Keratinocyte (primary cell): ENCODE data around the gene STON2. TPM values are rescaled to one million over a fixed set of nuclear protein-coding genes. Genes with fewer than 3 reads are reported as not detected.

Source experiments
- DNase-seq: peaks from one replicate; pipeline ENCODE4 v3.0.0-alpha.2; 2011; ENCODE audit warnings: low read depth, missing footprints, low spot score
- FAIRE-seq: peaks from 2 replicates; lab custom pipeline; 2011; peaks lifted over from hg19 to GRCh38; lab: Jason Lieb, UNC
- H2AFZ ChIP-seq: 2 replicates; pipeline ENCODE4 v1.6.0; 2012; ENCODE audit warnings: low read length, control low read depth, inconsistent platforms; ENCODE audit not compliant: control insufficient read depth
- H3K27ac ChIP-seq: 2 replicates; pipeline ENCODE4 v1.5.1; 2011; ENCODE audit warnings: low read length; ENCODE audit not compliant: control insufficient read depth, insufficient read depth
- H3K27me3 ChIP-seq: 3 replicates; pipeline ENCODE4 v1.6.0; 2011; ENCODE audit warnings: low read length; ENCODE audit not compliant: control insufficient read depth, insufficient read depth; ENCODE audit errors: extremely low read depth
- H3K36me3 ChIP-seq, 2 experiments: 2 replicates in 1 of 2; 3 replicates in 1 of 2; pipeline ENCODE4 v1.5.1; 2011; ENCODE audit warnings: low read length in 2 of 2, mild to moderate bottlenecking in 1 of 2; ENCODE audit not compliant: control insufficient read depth in 2 of 2, insufficient read depth in 2 of 2; ENCODE audit errors: extremely low read depth in 1 of 2
- H3K4me1 ChIP-seq: 3 replicates; pipeline ENCODE4 v1.5.1; 2011; ENCODE audit warnings: low read length; ENCODE audit not compliant: control insufficient read depth, insufficient read depth; ENCODE audit errors: extremely low read depth
- H3K4me2 ChIP-seq: 3 replicates; pipeline ENCODE4 v1.6.0; 2011; ENCODE audit warnings: low read depth, low read length; ENCODE audit not compliant: control insufficient read depth, insufficient read depth; ENCODE audit errors: extremely low read depth
- H3K4me3 ChIP-seq, 3 experiments: fragments of 200-600 bp in 1 of 3; sonication (generic) in 1 of 3; 2 replicates in 2 of 3; 3 replicates in 1 of 3; pipeline ENCODE4 v1.5.1; 2011 to 2016; ENCODE audit warnings: low read length in 3 of 3, mild to moderate bottlenecking in 3 of 3, control low read depth in 2 of 3, inconsistent platforms in 1 of 3, low read depth in 1 of 3, mixed read lengths in 1 of 3, mixed run types in 1 of 3, moderate library complexity in 1 of 3; ENCODE audit not compliant: control insufficient read depth in 2 of 3, insufficient read depth in 2 of 3; ENCODE audit errors: extremely low read depth in 1 of 3
- H3K79me2 ChIP-seq: 2 replicates; pipeline ENCODE4 v1.6.0; 2012; ENCODE audit warnings: low read length; ENCODE audit not compliant: control insufficient read depth, insufficient read depth
- H3K9ac ChIP-seq: 3 replicates; pipeline ENCODE4 v1.6.0; 2011; ENCODE audit warnings: low read length; ENCODE audit not compliant: control insufficient read depth, insufficient read depth; ENCODE audit errors: extremely low read depth
- H3K9me1 ChIP-seq: 3 replicates; pipeline ENCODE4 v1.6.0; 2011; ENCODE audit warnings: low read length; ENCODE audit not compliant: control insufficient read depth, insufficient read depth; ENCODE audit errors: extremely low read depth
- H3K9me3 ChIP-seq: 2 replicates; pipeline ENCODE4 v1.5.1; 2012; ENCODE audit warnings: low read depth, low read length; ENCODE audit not compliant: control insufficient read depth
- H4K20me1 ChIP-seq: 3 replicates; pipeline ENCODE4 v1.6.0; 2011; ENCODE audit warnings: low read length; ENCODE audit not compliant: control insufficient read depth, insufficient read depth; ENCODE audit errors: extremely low read depth
- CTCF ChIP-seq, 3 experiments: IDR thresholded peaks in 1 of 3; conservative IDR thresholded peaks in 1 of 3; optimal IDR thresholded peaks in 1 of 3; 2 replicates in 2 of 3; 3 replicates in 1 of 3; pipeline versions ENCODE3 to v1.5.1; 2011; ENCODE audit warnings: low read length in 3 of 3, mild to moderate bottlenecking in 3 of 3, moderate library complexity in 2 of 3, control low read depth in 1 of 3, inconsistent platforms in 1 of 3; ENCODE audit not compliant: insufficient read depth in 2 of 3; ENCODE audit errors: extremely low read depth in 1 of 3
- EZH2 ChIP-seq: IDR thresholded peaks from one replicate; pipeline ENCODE4 v1.6.1; 2012; ENCODE audit warnings: inconsistent platforms, mild to moderate bottlenecking, low read length, moderate library complexity
- dilution Hi-C: fragments of 300-500 bp; cut with MboI; formaldehyde crosslinking; loops from one replicate; pipeline ENCODE4 v1.7.0; 2020; ENCODE audit warnings: low sequenced_read_pairs; ENCODE audit not compliant: extremely low pct_ligation_motif_present
- polyA plus RNA-seq, 5 experiments: library from polyadenylated mRNA; depleted of rRNA in 3 of 5; stranded (reverse) in 3 of 5; stranded (forward) in 1 of 5; unstranded in 1 of 5; fragments of >200 nt; gene quantifications; 1 replicate in 1 of 5; 2 replicates in 3 of 5; 3 replicates in 1 of 5; pipeline versions ENCODE4 v1.2.1 to v1.2.3, GENCODE V29; 2011 to 2012; ENCODE audit warnings: missing spikeins in 2 of 5, low read depth in 1 of 5, low replicate concordance in 1 of 5

The STON2 gene
- polyA plus RNA-seq, 1 donor (not counting 4 experiments of a cell fraction or from before 2014, with no cell fraction given): 82.3 TPM

- no peak for DNase-seq
- no peak overlapping the region for H3K4me2 ChIP-seq
- H3K27ac ChIP-seq: no peak overlapping the region
- peaks cover 2 to 15% of the 10 kb centered on the region in 2 experiments for H3K36me3 ChIP-seq
- H3K79me2 ChIP-seq: peaks cover 87% of the 10 kb centered on the region
- H3K4me1 ChIP-seq: peaks cover 17% of the 10 kb centered on the region
- dilution Hi-C loops: no loop called here
- H3K4me3 ChIP-seq: no peak overlapping the region
- no peaks in the 10 kb centered on the region for H3K27me3 ChIP-seq
- H3K9me1 ChIP-seq: no peaks in the 10 kb centered on the region
- FAIRE-seq: no peak
- H3K9me3 ChIP-seq: no peaks in the 10 kb centered on the region
- no peak overlapping the region for H3K9ac ChIP-seq
- TF ChIP-seq EZH2: no peak
- no peak overlapping the region for H2AFZ ChIP-seq
- peaks cover under 1% of the 10 kb centered on the region for H4K20me1 ChIP-seq
These were observed 94.4 kb downstream of the STON2 start for GRCh38 chr14:81305743-81306142.

- TF ChIP-seq CTCF (optimal IDR thresholded peaks at IDR 0.05 in 1 of 3, IDR thresholded peaks at IDR 0.05 in 1 of 3, conservative IDR thresholded peaks at IDR 0.05 in 1 of 3; ENCODE audit: extremely low read depth in 1 of 3, insufficient read depth in 2 of 3, low read length in 3 of 3) (no peak), EZH2 (no peak)
- H3K27ac ChIP-seq: no peak overlapping the region
- H4K20me1 ChIP-seq: peaks cover 5% of the 10 kb centered on the region
- H3K9ac ChIP-seq: no peak overlapping the region
- peaks cover 2 to 15% of the 10 kb centered on the region in 2 experiments for H3K36me3 ChIP-seq
- peaks cover 16% of the 10 kb centered on the region for H3K4me1 ChIP-seq
- no peaks in the 10 kb centered on the region for H3K9me1 ChIP-seq
- DNase-seq: no peak
- H3K79me2 ChIP-seq: peaks cover 87% of the 10 kb centered on the region
- no peak overlapping the region for H3K4me3 ChIP-seq
- no peaks in the 10 kb centered on the region for H3K27me3 ChIP-seq
- FAIRE-seq: no peak
- H3K9me3 ChIP-seq: no peaks in the 10 kb centered on the region
- dilution Hi-C loops: no loop called here
- H2AFZ ChIP-seq: no peak overlapping the region
- H3K4me2 ChIP-seq: no peak overlapping the region
These were observed 95.1 kb downstream of the STON2 start for GRCh38 chr14:81305065-81305464.

GRCh38 chr14:81303258-81303935 lies 96.7 kb downstream of the STON2 start:
- H3K4me2 ChIP-seq: no peak overlapping the region
- DNase-seq: no peak

More at GRCh38 chr14:81303258-81303935, 96.7 kb downstream of the STON2 start:
- H4K20me1 ChIP-seq: peaks cover 5% of the 10 kb centered on the region
- H3K27me3 ChIP-seq: no peaks in the 10 kb centered on the region
- peak overlapping the region; percentile 28 for H3K27ac ChIP-seq
- peaks cover 2 to 15% of the 10 kb centered on the region in 2 experiments for H3K36me3 ChIP-seq
- no peak overlapping the region for H3K9ac ChIP-seq
- peaks cover 21% of the 10 kb centered on the region for H3K4me1 ChIP-seq
- H3K9me1 ChIP-seq: no peaks in the 10 kb centered on the region
- peak; percentile 78 for FAIRE-seq
- no peak overlapping the region for H3K4me3 ChIP-seq
- dilution Hi-C loops: no loop called here
- H3K9me3 ChIP-seq: no peaks in the 10 kb centered on the region
- H3K79me2 ChIP-seq: peaks cover 89% of the 10 kb centered on the region
- no peak for TF ChIP-seq EZH2
- no peak for TF ChIP-seq CTCF (optimal IDR thresholded peaks at IDR 0.05 in 1 of 3, IDR thresholded peaks at IDR 0.05 in 1 of 3, conservative IDR thresholded peaks at IDR 0.05 in 1 of 3; ENCODE audit: extremely low read depth in 1 of 3, insufficient read depth in 2 of 3, low read length in 3 of 3)
- H2AFZ ChIP-seq: no peak overlapping the region
